Omental fat pad (tissue), 4 donors: ENCODE data around the gene ZNRF4. TPM values are rescaled to one million over a fixed set of nuclear protein-coding genes. Genes with fewer than 3 reads are reported as not detected.

ENCODE experiments used
- ATAC-seq: fragments of 150-250 bp; one replicate; pipeline ENCODE4 v1.9.1; 2016; ENCODE audit warnings: mild to moderate bottlenecking, moderate library complexity; ENCODE audit not compliant: low FRiP score
- DNase-seq: peaks from one replicate; pipeline ENCODE4 v3.0.0-alpha.2; 2019; ENCODE audit warnings: low spot score
- CTCF ChIP-seq, 3 donors: fragments of 450-650 bp; IDR thresholded peaks; one replicate each; pipeline ENCODE4 v1.5.1; 2016 to 2017; ENCODE audit warnings: antibody characterized with exemption in 3 of 3, mild to moderate bottlenecking in 3 of 3, moderate library complexity in 2 of 3
- total RNA-seq, 4 donors: library from RNA; depleted of rRNA; stranded (reverse); fragments of >200 nt; gene quantifications; one replicate each; pipeline ENCODE4 v1.1.0, GENCODE V29; 2016

Gene ZNRF4
- total RNA-seq, 4 donors from 2014 or later, result not detected

DNA sequence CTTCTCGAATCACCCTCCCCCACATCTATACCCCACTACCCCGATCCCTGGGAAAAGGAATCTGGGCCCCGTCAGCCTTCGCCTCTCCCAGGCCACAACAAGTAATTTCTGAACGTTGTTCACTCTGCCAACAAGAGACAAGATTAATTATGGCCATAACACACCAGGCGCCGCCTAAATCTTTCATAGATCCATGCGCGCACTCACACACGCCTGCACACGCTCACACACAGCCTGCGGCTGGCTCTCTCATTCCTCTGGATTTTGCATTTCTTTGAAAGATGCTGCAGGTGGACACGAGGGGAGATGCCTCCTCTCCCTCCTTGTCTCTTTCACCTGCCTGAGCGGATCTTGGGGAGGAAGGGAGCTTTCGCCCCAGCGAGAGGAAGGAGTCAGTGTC lies 17.1 kb downstream of the ZNRF4 start:
- no peak for TF ChIP-seq CTCF (IDR thresholded peaks at IDR 0.05)
- no peak for ATAC-seq
- no peak for DNase-seq

- ATAC-seq, result no peak
- TF ChIP-seq CTCF (IDR thresholded peaks at IDR 0.05), result no peak
- no peak for DNase-seq
Measured at GRCh38 chr19:5473646-5474045, 18.4 kb downstream of the ZNRF4 start.

DNA sequence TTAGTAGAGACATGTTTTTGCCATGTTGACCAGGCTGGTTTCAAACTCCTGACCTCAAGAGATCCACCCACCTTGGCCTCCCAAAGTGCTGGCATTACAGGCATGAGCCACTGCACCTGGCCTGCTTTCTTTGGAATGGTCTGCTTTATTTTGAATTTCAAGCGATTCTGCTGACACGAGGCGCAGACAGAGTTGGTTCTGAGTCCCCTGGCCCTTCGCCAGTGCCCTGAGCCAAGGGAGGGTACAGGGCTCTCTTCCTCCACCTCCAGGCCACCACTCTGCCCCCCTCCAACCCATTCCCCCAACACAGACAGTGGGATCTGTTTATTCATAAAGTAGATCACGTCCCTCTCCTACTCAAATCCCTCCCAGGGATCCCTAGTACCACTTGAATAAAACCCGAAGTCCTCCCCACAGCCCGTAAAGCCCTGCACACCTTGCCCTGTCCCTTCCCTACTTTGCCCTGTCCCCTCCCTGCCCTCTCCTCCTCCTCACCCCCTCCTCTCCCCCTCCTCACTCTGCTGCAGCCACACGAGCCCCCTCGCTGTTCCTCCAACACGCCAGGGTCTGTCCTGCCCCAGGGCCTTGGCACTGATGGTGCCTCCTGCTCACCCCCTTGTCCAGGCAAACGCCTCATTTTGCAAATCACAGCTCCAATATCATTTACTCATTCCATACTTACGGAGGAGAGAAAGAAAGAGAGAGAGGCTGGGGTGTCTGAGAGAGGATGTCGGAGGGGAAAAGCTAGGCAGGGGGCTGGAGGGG lies 22.4 kb downstream of the ZNRF4 start:
- no peak for DNase-seq
- ATAC-seq, result peak; percentile 35
- TF ChIP-seq CTCF (IDR thresholded peaks at IDR 0.05), result no peak

DNA sequence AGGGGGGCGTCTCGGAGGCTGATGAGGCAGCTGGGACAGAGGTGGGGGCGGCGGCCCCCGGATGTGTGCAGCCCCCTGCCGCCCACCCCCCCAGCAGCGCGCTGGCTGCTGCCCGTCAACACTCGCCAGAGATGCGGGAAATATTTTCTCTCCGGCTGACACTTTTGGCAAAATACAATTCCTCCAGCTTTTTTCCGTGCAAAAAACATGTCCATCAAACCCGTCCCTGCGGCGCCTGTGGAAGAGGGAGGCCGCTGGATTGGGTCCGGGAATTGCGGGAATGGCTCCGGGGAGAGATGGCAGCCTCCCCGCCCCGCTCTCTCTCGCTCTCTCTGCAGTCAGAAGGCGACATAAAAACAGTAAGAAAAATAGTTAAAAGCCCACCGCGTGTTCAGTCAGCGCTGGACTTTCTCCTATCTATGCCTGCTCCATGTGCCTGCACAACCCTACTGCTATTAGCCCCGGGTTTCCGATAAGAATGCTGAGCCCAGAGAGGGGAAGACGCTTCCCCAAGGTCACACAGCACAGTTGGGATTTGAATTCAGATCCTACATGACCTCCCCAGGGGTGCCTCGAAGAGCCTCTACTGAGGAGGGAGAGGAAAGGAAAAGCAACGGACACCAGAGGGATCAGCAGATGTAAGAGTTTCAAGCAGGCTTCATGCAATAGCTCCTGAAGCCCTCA lies 23.2 kb downstream of the ZNRF4 start:
- DNase-seq (no peak), ATAC-seq (no peak)
- TF ChIP-seq CTCF (IDR thresholded peaks at IDR 0.05), result no peak

DNA sequence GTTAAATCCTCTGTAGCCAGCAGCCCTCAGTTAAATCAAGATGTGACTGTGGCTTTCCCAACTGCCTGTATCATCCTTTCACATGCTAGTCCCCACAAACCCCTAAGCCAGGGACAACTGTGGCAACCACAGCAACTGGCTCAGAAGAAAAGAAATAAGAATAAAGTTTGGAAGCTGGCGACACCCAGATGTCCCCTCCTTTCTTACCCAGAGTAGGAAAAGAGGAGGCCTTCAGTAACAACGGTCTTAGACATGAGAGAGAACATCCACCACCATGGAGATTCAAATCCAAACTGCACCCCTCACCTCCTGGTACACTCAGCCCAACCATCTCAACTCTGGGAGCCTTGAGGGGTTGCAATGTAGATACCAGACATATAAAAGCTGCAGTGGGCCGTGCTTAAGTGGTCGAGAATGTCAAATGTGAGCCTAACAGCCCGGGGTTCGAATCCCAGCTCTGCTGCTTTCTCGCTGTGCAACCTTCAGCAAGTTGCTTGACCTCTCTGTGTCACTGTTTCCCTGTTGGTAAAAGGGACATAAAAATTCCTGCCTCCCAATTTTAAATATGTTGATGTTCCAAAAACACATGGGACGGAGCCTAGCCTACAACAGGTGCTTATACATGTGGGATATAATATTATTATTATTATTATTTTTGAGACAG lies 23.8 kb downstream of the ZNRF4 start:
- no peak for ATAC-seq
- no peak for TF ChIP-seq CTCF (IDR thresholded peaks at IDR 0.05)
- no peak for DNase-seq

GRCh38 chr19:5479958-5480357 lies 24.7 kb downstream of the ZNRF4 start:
- no peak for TF ChIP-seq CTCF (IDR thresholded peaks at IDR 0.05)
- DNase-seq (no peak), ATAC-seq (no peak)
